Measurements from ENCODE around the gene TF.

GRCh38 chr3:133833880-133834620 lies 87.9 kb downstream of the TF start:
- TF ChIP-seq ATF3 (IDR thresholded peaks at IDR 0.05; ENCODE audit: borderline replicate concordance, extremely low read depth, low read depth, low read length): no peak
- TF ChIP-seq SREBF2 (IDR thresholded peaks at IDR 0.05; ENCODE audit: low read length): no peak
- TF ChIP-seq EP300 (IDR thresholded peaks at IDR 0.05; ENCODE audit: borderline replicate concordance in 1 of 2, control insufficient read depth in 1 of 2, low read depth in 2 of 2, low read length in 2 of 2): no peak
- TF ChIP-seq CTCF (IDR thresholded peaks at IDR 0.05 in 2 of 3, conservative IDR thresholded peaks at IDR 0.05 in 1 of 3; ENCODE audit: control insufficient read depth in 2 of 3, extremely low read depth in 1 of 3, insufficient read depth in 1 of 3, low read depth in 3 of 3, low read length in 3 of 3): no peak
- no peak for TF ChIP-seq ATF2 (IDR thresholded peaks at IDR 0.05; ENCODE audit: low read length)
- TF ChIP-seq NR2C2 (IDR thresholded peaks at IDR 0.05; ENCODE audit: borderline replicate concordance, control insufficient read depth, insufficient read length, low read depth): no peak
- no peak for TF ChIP-seq POLR2AphosphoS5 (IDR thresholded peaks at IDR 0.05; ENCODE audit: low read length)
- TF ChIP-seq ESRRA (IDR thresholded peaks at IDR 0.05; ENCODE audit: low read length): no peak
- TF ChIP-seq KDM1A (IDR thresholded peaks at IDR 0.05; ENCODE audit: borderline replicate concordance): no peak

All from GM12878 (cell line).